Mammary epithelial cell (primary cell): Measurements from ENCODE around the gene UMOD.

Source experiments
- CTCF ChIP-seq, 2 donors: IDR thresholded peaks in 1 of 2; conservative IDR thresholded peaks in 1 of 2; 2 replicates each; pipeline ENCODE4 v1.5.1; 2011 to 2012; ENCODE audit warnings: inconsistent platforms in 2 of 2, low read length in 2 of 2, mild to moderate bottlenecking in 2 of 2, control low read depth in 1 of 2, low read depth in 1 of 2; ENCODE audit not compliant: insufficient read depth in 1 of 2; ENCODE audit errors: extremely low read depth in 1 of 2
- EZH2 ChIP-seq: IDR thresholded peaks from 2 replicates; pipeline ENCODE4 v1.6.1; 2012; ENCODE audit warnings: low read length, inconsistent platforms, borderline replicate concordance

GRCh38 chr16:20334396-20334795, 18.1 kb downstream of the UMOD start:
- TF ChIP-seq CTCF (conservative IDR thresholded peaks at IDR 0.05 in 1 of 2, IDR thresholded peaks at IDR 0.05 in 1 of 2; ENCODE audit: extremely low read depth in 1 of 2, insufficient read depth in 1 of 2, low read depth in 1 of 2, low read length in 2 of 2) (no peak), EZH2 (no peak)
